NOMO-1 treated with dmso at 0.1 percent for 144 hours (cell line): Measurements from ENCODE around the gene MUC5AC.

ENCODE experiments used
- DNase-seq: peaks from one replicate; lab custom pipeline; 2025; ENCODE audit not compliant: unreplicated experiment; lab: John Stamatoyannopoulos, UW

MUC5AC gene

GRCh38 chr11:1194231-1194976 is 36.7 kb downstream of the MUC5AC start:
- DNase-seq: no peak

DNA sequence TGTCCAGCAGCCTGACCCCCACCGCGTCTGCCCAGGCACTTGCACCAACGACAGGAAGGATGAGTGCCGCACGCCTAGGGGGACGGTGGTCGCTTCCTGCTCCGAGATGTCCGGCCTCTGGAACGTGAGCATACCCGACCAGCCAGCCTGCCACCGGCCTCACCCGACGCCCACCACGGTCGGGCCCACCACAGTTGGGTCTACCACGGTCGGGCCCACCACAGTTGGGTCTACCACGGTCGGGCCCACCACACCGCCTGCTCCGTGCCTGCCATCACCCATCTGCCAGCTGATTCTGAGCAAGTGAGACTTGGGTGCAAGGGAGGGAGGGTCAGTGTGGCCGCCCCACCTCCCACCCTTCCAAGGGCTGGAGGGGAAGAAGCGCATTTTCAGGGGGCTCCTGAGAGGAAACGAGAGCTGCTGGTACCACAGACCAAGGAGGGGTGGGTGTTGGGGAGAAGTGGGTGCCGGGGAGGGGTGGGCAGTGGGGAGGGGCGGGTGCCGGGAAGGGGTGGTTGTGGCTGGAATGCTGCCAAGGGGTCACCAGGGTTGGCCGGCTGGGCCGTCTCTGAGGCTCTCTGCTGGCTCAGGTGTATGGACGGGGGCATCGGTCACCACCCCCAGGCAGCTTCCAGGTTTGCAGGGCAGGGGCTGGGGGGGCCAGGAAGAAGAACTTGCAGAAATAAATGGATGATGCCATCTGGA is 37.4 kb downstream of the MUC5AC start:
- DNase-seq: no peak

- no peak for DNase-seq
Observed at GRCh38 chr11:1195682-1196515, 38.1 kb downstream of the MUC5AC start.

DNA sequence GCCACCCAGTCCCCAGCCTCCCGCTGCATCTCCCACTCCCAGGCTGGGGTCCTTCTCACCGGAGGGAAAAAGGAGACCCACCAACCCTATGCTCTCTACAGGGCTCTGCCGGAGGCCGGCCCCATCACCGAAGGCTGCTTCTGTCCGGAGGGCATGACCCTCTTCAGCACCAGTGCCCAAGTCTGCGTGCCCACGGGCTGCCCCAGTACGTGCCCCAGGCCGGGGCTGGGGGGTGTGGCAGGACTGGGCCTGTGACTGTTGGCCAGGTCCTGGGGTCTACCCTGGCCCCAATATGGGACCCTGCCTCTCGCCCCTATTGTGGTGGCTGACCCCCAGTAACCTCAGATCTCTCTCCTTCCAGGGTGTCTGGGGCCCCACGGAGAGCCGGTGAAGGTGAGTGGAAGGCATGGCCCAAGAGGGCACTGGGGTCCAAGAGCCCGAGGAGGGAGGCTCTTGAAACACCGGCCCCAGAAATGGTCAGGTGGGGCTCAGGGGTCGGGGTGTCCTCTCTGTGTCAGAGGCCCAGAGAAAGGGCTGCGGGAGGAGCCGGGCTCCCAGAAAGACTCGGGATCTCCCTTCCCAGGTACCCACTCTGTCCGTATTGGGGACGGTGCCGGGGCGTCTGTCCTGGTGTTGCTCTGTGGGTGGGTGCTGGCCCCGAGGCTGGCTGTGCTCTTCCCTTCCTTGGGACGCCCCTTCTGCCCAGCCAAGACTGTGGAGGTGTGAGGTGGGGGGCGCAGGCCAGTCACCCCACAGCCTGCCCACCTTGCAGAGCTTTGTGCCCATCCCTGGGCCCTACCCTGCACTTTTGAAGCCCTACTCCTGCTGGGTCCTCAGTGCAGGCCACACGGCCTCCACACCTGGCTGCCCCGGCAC is 39.0 kb downstream of the MUC5AC start:
- DNase-seq: no peak

DNA sequence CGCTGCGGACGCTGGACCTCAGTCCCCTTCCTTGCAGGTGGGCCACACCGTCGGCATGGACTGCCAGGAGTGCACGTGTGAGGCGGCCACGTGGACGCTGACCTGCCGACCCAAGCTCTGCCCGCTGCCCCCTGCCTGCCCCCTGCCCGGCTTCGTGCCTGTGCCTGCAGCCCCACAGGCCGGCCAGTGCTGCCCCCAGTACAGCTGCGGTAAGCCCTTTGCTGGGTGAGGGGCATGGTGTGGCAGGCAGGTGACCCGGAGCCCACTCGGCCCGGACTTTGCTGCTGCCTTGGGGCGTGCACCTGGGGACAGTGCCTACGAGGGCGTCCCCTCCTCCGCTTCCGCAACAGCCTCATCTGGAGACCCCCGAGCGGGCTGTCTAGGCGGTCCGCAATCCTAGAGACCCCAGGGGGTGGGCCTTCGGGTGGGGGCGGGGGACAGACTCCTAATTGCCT is 39.7 kb downstream of the MUC5AC start:
- DNase-seq: no peak

GRCh38 chr11:1197886-1198560 is 40.3 kb downstream of the MUC5AC start:
- DNase-seq: no peak

DNA sequence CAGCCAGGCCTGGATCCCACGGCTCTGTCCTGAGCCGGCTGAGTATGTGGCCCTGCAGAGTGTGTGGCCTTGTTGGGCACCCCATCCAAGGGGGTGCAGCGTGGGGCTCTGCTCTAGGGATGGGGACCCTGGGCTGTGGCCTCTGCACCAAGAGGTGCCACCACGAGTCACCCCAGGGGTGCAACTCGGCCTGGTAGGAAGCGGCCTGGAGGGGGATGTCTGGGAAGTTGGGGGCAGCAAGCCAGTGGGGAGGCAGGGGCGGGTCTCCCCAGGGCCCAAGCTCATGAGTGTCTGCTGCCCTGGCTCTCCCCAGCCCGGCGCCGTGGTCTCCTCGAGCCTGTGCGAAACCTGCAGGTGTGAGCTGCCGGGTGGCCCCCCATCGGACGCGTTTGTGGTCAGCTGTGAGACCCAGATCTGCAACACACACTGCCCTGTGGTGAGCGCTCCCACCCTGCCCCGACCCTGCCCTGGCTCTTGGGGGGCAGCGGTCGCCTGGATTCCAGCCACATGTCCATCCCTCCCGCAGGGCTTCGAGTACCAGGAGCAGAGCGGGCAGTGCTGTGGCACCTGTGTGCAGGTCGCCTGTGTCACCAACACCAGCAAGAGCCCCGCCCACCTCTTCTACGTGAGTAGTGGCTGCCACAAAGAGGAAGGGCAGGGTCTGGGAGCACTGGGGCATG is 40.9 kb downstream of the MUC5AC start:
- no peak for DNase-seq

- no peak for DNase-seq
Observed at GRCh38 chr11:1199241-1199750, 41.5 kb downstream of the MUC5AC start.

- no peak for DNase-seq
Observed at GRCh38 chr11:1199751-1200610, 42.2 kb downstream of the MUC5AC start.

DNA sequence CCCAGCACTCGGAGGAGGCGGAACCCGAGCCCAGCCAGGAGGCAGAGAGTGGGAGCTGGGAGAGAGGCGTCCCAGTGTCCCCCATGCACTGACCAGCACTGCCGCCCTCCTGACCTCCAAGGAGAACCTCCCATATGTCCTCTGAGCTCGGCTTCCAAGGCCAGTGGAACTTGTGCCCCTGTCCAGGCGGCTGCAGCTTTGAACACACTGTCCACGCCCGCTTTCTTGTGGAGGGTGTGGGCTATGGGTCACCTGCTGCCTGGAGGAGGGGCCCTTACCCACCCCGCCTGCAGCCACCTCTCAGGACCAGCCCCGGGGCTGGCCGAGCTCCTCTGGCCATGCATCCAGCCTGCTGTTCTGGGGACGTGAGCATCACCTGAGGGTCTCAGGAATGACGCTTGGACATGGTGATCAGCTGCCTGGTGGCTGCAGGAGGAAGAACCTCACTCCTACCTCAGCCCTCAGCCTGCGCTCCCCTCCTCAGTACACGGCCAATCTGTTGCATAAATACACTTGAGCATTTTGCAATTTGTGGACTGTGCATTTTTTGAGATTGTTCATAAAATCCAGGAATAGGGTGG is 42.9 kb downstream of the MUC5AC start:
- DNase-seq: no peak

GRCh38 chr11:1201395-1202153 is 43.8 kb downstream of the MUC5AC start:
- no peak for DNase-seq

DNA sequence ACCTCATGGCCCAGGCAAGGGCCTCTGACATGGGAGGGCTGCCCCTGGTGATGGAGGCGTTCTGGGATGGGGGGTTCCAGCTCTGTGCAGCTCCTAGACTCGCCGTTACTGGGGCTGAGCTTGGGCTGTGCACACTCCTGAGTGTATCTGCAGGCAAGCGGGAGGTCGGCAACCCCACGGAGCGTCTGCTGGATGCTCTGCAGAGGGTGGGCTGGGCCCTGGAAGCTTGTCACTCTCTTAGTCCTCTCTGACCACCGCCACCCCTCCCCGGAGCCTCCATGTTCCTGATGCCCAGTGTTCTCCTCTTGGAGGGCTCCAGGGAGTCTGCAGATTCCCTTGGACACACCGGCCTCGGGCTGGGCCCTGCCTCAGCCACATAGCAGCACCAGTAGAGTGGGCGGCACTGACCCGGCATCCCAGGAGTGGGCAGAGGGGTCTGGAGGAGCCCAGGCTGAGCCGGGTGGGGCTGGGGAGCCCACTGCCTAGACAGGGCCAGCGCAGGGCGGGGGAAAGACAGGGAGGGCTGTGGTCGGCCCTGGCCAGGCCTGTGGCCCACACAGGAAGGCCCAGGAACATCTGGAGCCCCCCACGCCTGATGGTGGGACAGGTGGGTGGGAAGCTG is 44.5 kb downstream of the MUC5AC start:
- no peak for DNase-seq

GRCh38 chr11:1202776-1203504 is 45.2 kb downstream of the MUC5AC start:
- DNase-seq: no peak

GRCh38 chr11:1203505-1204271 is 45.9 kb downstream of the MUC5AC start:
- DNase-seq: no peak

GRCh38 chr11:1204381-1205101 is 46.8 kb downstream of the MUC5AC start:
- no peak for DNase-seq
